Neural cell (in vitro differentiated cells): ENCODE measurements around the gene MED27. TPM values are rescaled to one million over a fixed set of nuclear protein-coding genes. Genes with fewer than 3 reads are reported as not detected.

Source experiments
- H2AFZ ChIP-seq: fragments of 200-600, 300-800 bp; sonication (generic), shearing (Covaris generic); 2 replicates; pipeline ENCODE4 v1.6.0; 2014; ENCODE audit warnings: low read depth, mild to moderate bottlenecking, antibody characterized with exemption, low read length, moderate library complexity
- H3F3A ChIP-seq: fragments of 200-600 bp; shearing (Covaris generic); 2 replicates; pipeline ENCODE4 v1.6.1; 2016; ENCODE audit warnings: mild to moderate bottlenecking, moderate library complexity, mixed read lengths, antibody characterized with exemption, low read length; ENCODE audit not compliant: insufficient read depth, poor library complexity, severe bottlenecking
- H3K27ac ChIP-seq: fragments of 200-600, 300-800 bp; sonication (generic), shearing (Covaris generic); 2 replicates; pipeline ENCODE4 v1.5.1; 2014; ENCODE audit warnings: mild to moderate bottlenecking, low read length, moderate library complexity
- H3K27me3 ChIP-seq: fragments of 300-800, 200-600 bp; sonication (generic), shearing (Covaris generic); 2 replicates; pipeline ENCODE4 v1.6.0; 2014; ENCODE audit warnings: mild to moderate bottlenecking, low read depth, low read length, moderate library complexity; ENCODE audit not compliant: insufficient read depth
- H3K36me3 ChIP-seq: fragments of 300-800, 200-600 bp; sonication (generic), shearing (Covaris generic); 2 replicates; pipeline ENCODE4 v1.5.1; 2014; ENCODE audit warnings: mild to moderate bottlenecking, antibody characterized with exemption, low read length, moderate library complexity; ENCODE audit not compliant: insufficient read depth
- H3K4me2 ChIP-seq: fragments of 300-800, 200-600 bp; sonication (generic), shearing (Covaris generic); 2 replicates; pipeline ENCODE4 v1.6.0; 2014; ENCODE audit warnings: mild to moderate bottlenecking, low read length
- H3K4me3 ChIP-seq: fragments of 300-800, 200-600 bp; sonication (generic), shearing (Covaris generic); 2 replicates; pipeline ENCODE4 v1.5.1; 2014; ENCODE audit warnings: mild to moderate bottlenecking, low read length, moderate library complexity
- H3K79me2 ChIP-seq: fragments of 200-600 bp; shearing (Covaris generic); replicated peaks from 2 replicates; pipeline ENCODE4 v1.6.0; 2014; ENCODE audit warnings: mild to moderate bottlenecking, low read length, moderate library complexity; ENCODE audit not compliant: insufficient read depth
- H3K9ac ChIP-seq: fragments of 300-800, 200-600 bp; sonication (generic), shearing (Covaris generic); 2 replicates; pipeline ENCODE4 v1.6.1; 2016; ENCODE audit warnings: mild to moderate bottlenecking, low read length, mixed read lengths
- H3K9me2 ChIP-seq: fragments of 200-600 bp; shearing (Covaris generic); 2 replicates; pipeline ENCODE4 v1.6.1; 2016; ENCODE audit warnings: mild to moderate bottlenecking, low read length, mixed read lengths; ENCODE audit not compliant: insufficient read depth
- H3K9me3 ChIP-seq: fragments of 200-600, 300-800 bp; sonication (generic), shearing (Covaris generic); 2 replicates; pipeline ENCODE4 v1.6.1; 2016; ENCODE audit warnings: mild to moderate bottlenecking, mixed run types, low read length, moderate library complexity, mixed read lengths
- H4K20me1 ChIP-seq: fragments of 200-600 bp; shearing (Covaris generic); 2 replicates; pipeline ENCODE4 v1.6.1; 2016; ENCODE audit warnings: mild to moderate bottlenecking, mixed run types; ENCODE audit not compliant: insufficient read depth
- EP300 ChIP-seq: fragments of 450-650 bp; conservative IDR thresholded peaks from 2 replicates; pipeline ENCODE4 v1.6.1; 2014; ENCODE audit warnings: antibody characterized with exemption, mild to moderate bottlenecking, moderate library complexity; ENCODE audit not compliant: poor library complexity, severe bottlenecking
- EZH2 ChIP-seq: fragments of 200-600, 300-800 bp; shearing (Covaris generic), sonication (generic); IDR thresholded peaks from 2 replicates; pipeline ENCODE4 v1.6.1; 2014; ENCODE audit warnings: antibody characterized with exemption, low read length, borderline replicate concordance, mild to moderate bottlenecking; ENCODE audit not compliant: insufficient read depth, poor library complexity, severe bottlenecking
- MXI1 ChIP-seq: fragments of 450-650 bp; conservative IDR thresholded peaks from 2 replicates; pipeline ENCODE4 v1.6.1; 2014; ENCODE audit warnings: antibody characterized with exemption, mild to moderate bottlenecking; ENCODE audit not compliant: poor library complexity, severe bottlenecking
- POLR2AphosphoS5 ChIP-seq: IDR thresholded peaks from 2 replicates; pipeline ENCODE4 v1.6.1; 2012
- RAD21 ChIP-seq: fragments of 450-650 bp; conservative IDR thresholded peaks from 2 replicates; pipeline ENCODE4 v1.6.1; 2014; ENCODE audit warnings: antibody characterized with exemption, mild to moderate bottlenecking, moderate library complexity
- SMC3 ChIP-seq: fragments of 450-650 bp; conservative IDR thresholded peaks from 2 replicates; pipeline ENCODE4 v1.6.1; 2014; ENCODE audit warnings: antibody characterized with exemption, mild to moderate bottlenecking, moderate library complexity; ENCODE audit not compliant: poor library complexity
- TAF1 ChIP-seq: IDR thresholded peaks from 2 replicates; pipeline ENCODE4 v1.6.1; 2012; ENCODE audit warnings: low read depth
- polyA plus RNA-seq: library from polyadenylated mRNA; depleted of rRNA; stranded (reverse); fragments of >200 nt; gene quantifications from 2 replicates; pipeline ENCODE4 v1.2.3, GENCODE V29; 2014
- TF ChIP-seq, protein P1 (sequence below): IDR thresholded peaks from 2 replicates; pipeline ENCODE4 v1.6.1; 2012; ENCODE audit warnings: borderline replicate concordance
- TF ChIP-seq, protein P2 (sequence below): fragments of 450-650 bp; IDR thresholded peaks from 2 replicates; pipeline ENCODE4 v1.5.1; 2014; ENCODE audit warnings: antibody characterized with exemption, mild to moderate bottlenecking, moderate library complexity; ENCODE audit not compliant: poor library complexity, severe bottlenecking

Gene MED27
- polyA plus RNA-seq, 1 donor from 2014 or later: 7.5 TPM

DNA sequence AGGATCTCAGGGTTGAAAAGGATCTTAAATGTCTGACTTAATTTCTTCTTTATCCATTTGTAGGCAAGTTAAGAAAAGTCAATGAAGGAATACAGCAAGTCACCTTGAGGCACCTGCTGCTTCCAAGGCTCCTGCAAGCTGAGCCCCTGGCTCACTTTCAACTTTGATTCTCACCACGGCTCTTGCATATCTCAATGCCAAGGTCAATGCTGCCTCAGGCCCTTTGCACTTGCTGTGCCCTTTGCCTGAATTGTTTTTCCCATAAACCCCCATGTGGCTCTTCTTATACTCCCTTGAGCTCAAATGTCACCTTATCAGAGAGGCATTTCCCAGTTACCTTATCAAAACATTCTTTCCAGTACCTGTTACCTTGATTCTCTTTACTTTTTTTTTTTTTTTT lies 195.4 kb downstream of the MED27 start:
- Histone ChIP-seq H4K20me1 (no peaks in the 10 kb centered on the region), H3K4me3 (no peak overlapping the region), H3K79me2 (no peaks in the 10 kb centered on the region), H2AFZ (no peak overlapping the region), H3K4me2 (no peak overlapping the region), H3F3A (no peaks in the 10 kb centered on the region), H3K36me3 (no peaks in the 10 kb centered on the region), H3K9ac (no peak overlapping the region), H3K9me2 (no peaks in the 10 kb centered on the region), H3K9me3 (no peaks in the 10 kb centered on the region), H3K27me3 (no peaks in the 10 kb centered on the region), H3K27ac (no peak overlapping the region)
- TF ChIP-seq SMC3: no peak
- no peak for TF ChIP-seq POLR2AphosphoS5
- no peak for TF ChIP-seq MXI1
- TF ChIP-seq RAD21: no peak
- TF ChIP-seq EZH2: no peak
- TF ChIP-seq, protein P1, sequence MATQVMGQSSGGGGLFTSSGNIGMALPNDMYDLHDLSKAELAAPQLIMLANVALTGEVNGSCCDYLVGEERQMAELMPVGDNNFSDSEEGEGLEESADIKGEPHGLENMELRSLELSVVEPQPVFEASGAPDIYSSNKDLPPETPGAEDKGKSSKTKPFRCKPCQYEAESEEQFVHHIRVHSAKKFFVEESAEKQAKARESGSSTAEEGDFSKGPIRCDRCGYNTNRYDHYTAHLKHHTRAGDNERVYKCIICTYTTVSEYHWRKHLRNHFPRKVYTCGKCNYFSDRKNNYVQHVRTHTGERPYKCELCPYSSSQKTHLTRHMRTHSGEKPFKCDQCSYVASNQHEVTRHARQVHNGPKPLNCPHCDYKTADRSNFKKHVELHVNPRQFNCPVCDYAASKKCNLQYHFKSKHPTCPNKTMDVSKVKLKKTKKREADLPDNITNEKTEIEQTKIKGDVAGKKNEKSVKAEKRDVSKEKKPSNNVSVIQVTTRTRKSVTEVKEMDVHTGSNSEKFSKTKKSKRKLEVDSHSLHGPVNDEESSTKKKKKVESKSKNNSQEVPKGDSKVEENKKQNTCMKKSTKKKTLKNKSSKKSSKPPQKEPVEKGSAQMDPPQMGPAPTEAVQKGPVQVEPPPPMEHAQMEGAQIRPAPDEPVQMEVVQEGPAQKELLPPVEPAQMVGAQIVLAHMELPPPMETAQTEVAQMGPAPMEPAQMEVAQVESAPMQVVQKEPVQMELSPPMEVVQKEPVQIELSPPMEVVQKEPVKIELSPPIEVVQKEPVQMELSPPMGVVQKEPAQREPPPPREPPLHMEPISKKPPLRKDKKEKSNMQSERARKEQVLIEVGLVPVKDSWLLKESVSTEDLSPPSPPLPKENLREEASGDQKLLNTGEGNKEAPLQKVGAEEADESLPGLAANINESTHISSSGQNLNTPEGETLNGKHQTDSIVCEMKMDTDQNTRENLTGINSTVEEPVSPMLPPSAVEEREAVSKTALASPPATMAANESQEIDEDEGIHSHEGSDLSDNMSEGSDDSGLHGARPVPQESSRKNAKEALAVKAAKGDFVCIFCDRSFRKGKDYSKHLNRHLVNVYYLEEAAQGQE: no peak
- TF ChIP-seq, protein P2, sequence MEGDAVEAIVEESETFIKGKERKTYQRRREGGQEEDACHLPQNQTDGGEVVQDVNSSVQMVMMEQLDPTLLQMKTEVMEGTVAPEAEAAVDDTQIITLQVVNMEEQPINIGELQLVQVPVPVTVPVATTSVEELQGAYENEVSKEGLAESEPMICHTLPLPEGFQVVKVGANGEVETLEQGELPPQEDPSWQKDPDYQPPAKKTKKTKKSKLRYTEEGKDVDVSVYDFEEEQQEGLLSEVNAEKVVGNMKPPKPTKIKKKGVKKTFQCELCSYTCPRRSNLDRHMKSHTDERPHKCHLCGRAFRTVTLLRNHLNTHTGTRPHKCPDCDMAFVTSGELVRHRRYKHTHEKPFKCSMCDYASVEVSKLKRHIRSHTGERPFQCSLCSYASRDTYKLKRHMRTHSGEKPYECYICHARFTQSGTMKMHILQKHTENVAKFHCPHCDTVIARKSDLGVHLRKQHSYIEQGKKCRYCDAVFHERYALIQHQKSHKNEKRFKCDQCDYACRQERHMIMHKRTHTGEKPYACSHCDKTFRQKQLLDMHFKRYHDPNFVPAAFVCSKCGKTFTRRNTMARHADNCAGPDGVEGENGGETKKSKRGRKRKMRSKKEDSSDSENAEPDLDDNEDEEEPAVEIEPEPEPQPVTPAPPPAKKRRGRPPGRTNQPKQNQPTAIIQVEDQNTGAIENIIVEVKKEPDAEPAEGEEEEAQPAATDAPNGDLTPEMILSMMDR: no peak
- no peak for TF ChIP-seq EP300
- no peak for TF ChIP-seq TAF1

DNA sequence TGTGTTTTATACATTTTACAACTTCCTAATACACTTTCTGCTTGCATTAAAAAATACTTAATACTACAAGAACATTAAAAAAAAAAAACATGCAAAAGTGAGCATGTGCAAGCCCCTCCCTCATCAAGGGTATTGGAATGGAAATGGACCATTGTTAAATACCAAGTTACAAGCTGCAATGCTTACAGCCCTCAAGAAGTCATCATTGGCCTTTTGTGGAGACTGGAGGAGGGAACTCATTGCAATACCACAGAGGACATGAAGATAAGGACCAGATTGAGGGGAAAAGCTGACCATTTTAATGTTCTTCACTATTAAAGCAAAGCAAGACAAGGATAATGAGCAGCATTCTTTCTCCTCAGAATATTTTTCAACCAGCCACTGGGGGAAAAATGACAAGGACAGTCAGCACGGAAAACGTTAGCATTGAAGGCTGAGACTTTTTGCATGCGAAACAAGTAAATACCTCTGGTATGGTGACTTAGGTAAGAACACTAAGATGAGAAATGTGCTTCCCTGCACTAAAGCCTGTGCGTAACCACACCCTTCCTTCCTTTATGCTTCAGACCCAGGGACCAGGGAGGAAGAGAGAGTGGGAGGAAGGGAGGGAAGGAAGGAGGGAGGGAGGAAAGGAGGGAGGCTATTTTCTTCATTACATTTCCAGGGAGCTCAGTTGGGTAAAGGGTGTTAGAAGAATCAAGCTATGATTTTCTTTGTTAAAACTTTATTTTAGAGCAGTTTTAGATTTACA lies 198.7 kb downstream of the MED27 start:
- Histone ChIP-seq H3K9ac (no peak overlapping the region), H3K79me2 (no peaks in the 10 kb centered on the region), H2AFZ (no peak overlapping the region), H3K27me3 (no peaks in the 10 kb centered on the region), H3K9me3 (no peaks in the 10 kb centered on the region), H3K9me2 (no peaks in the 10 kb centered on the region), H3K4me2 (no peak overlapping the region), H3K27ac (no peak overlapping the region), H4K20me1 (no peaks in the 10 kb centered on the region), H3K36me3 (no peaks in the 10 kb centered on the region), H3F3A (no peaks in the 10 kb centered on the region), H3K4me3 (no peak overlapping the region)
- no peak for TF ChIP-seq EZH2
